ENCODE results near the gene LAMA3. TPM values are rescaled to one million over a fixed set of nuclear protein-coding genes. Genes with fewer than 3 reads are reported as not detected.

LAMA3 gene
- total RNA-seq, 1 donor from 2014 or later = 0.47 TPM

DNA sequence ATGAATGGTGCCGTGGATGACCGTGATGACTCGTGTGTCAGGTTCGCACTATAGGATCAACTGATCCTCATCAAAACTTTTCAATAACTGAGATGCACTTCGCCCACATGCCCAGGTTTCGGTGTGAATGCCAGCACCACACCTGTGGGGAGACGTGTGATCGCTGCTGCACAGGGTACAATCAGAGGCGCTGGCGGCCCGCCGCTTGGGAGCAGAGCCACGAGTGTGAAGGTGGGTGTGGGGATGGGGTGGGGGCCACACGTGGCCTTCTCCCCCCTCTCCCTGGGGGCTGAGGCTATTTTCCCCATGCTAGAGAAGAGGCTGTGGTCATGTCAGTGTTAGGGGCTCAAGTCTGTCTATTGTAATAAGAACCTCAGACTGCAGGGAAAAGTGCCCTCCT is 69.0 kb downstream of the LAMA3 start:
- H3K27ac ChIP-seq = no peak overlapping the region
- H3K36me3 ChIP-seq = no peaks in the 10 kb centered on the region
- no peak overlapping the region for H2AFZ ChIP-seq (replicated peaks)
- Mint-ChIP-seq H3K9me3 (no peaks in the 10 kb centered on the region), H3K4me1 (peaks cover 5% of the 10 kb centered on the region), H3K27me3 (ENCODE audit: insufficient read depth, low read depth) (peaks cover 3% of the 10 kb centered on the region), H3K36me3 (no peaks in the 10 kb centered on the region), H3K4me3 (no peak overlapping the region), H3K27ac (no peak overlapping the region)
- no peaks in the 10 kb centered on the region for H3K79me2 ChIP-seq (ENCODE audit: low read depth)
- TF ChIP-seq EZH2 (IDR thresholded peaks at IDR 0.05) = no peak
- H3K9me3 ChIP-seq (ENCODE audit: low read depth) = no peaks in the 10 kb centered on the region
- H3F3A ChIP-seq (ENCODE audit: low read depth) = no peaks in the 10 kb centered on the region
- no peak for DNase-seq (ENCODE audit: low spot score)
- no peaks in the 10 kb centered on the region for H4K20me1 ChIP-seq (ENCODE audit: low read depth)
- no peaks in the 10 kb centered on the region for H3K27me3 ChIP-seq
- no peak overlapping the region for H3K4me2 ChIP-seq
- no peak overlapping the region for H3K9ac ChIP-seq
- no peak overlapping the region for H3K4me3 ChIP-seq
- H3K4me1 ChIP-seq = peaks cover 4% of the 10 kb centered on the region

DNA sequence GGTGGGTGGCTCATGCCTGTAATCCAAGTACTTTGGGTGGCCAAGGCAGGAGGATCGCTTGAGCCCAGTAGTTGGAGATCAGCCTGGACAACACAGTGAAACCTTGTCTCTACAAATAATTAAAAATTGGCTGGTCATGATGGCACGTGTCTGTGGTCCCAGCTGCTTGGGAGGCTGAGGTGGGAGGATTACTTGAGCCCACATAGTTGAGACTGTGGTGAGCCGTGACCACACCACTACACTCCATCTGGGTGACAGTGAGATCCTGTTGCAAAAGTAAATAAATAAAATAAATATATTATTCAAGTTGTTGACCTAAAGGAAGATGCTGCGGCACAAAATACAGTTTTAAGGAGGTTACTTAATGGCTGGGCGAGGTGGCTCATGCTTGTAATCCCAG is 72.7 kb downstream of the LAMA3 start:
- Histone ChIP-seq H3K27ac (no peak overlapping the region), H3F3A (ENCODE audit: low read depth) (no peaks in the 10 kb centered on the region), H3K4me1 (no peaks in the 10 kb centered on the region), H3K9ac (no peak overlapping the region), H3K36me3 (no peaks in the 10 kb centered on the region), H3K79me2 (ENCODE audit: low read depth) (no peaks in the 10 kb centered on the region), H3K9me3 (ENCODE audit: low read depth) (no peaks in the 10 kb centered on the region), H4K20me1 (ENCODE audit: low read depth) (no peaks in the 10 kb centered on the region), H3K4me2 (no peak overlapping the region), H3K27me3 (no peaks in the 10 kb centered on the region), H2AFZ (replicated peaks) (no peak overlapping the region), H3K4me3 (no peak overlapping the region)
- no peak overlapping the region for H3K4me3 Mint-ChIP-seq
- no peaks in the 10 kb centered on the region for H3K27me3 Mint-ChIP-seq (ENCODE audit: insufficient read depth, low read depth)
- no peak for DNase-seq (ENCODE audit: low spot score)
- no peaks in the 10 kb centered on the region for H3K9me3 Mint-ChIP-seq
- no peaks in the 10 kb centered on the region for H3K36me3 Mint-ChIP-seq
- TF ChIP-seq, protein P1, sequence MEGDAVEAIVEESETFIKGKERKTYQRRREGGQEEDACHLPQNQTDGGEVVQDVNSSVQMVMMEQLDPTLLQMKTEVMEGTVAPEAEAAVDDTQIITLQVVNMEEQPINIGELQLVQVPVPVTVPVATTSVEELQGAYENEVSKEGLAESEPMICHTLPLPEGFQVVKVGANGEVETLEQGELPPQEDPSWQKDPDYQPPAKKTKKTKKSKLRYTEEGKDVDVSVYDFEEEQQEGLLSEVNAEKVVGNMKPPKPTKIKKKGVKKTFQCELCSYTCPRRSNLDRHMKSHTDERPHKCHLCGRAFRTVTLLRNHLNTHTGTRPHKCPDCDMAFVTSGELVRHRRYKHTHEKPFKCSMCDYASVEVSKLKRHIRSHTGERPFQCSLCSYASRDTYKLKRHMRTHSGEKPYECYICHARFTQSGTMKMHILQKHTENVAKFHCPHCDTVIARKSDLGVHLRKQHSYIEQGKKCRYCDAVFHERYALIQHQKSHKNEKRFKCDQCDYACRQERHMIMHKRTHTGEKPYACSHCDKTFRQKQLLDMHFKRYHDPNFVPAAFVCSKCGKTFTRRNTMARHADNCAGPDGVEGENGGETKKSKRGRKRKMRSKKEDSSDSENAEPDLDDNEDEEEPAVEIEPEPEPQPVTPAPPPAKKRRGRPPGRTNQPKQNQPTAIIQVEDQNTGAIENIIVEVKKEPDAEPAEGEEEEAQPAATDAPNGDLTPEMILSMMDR (IDR thresholded peaks at IDR 0.05) = no peak
- TF ChIP-seq EZH2 (IDR thresholded peaks at IDR 0.05) (no peak), EZH2phosphoT487 (IDR thresholded peaks at IDR 0.05) (no peak)
- H3K4me1 Mint-ChIP-seq = peaks cover 5% of the 10 kb centered on the region
- H3K27ac Mint-ChIP-seq = no peak overlapping the region

DNA sequence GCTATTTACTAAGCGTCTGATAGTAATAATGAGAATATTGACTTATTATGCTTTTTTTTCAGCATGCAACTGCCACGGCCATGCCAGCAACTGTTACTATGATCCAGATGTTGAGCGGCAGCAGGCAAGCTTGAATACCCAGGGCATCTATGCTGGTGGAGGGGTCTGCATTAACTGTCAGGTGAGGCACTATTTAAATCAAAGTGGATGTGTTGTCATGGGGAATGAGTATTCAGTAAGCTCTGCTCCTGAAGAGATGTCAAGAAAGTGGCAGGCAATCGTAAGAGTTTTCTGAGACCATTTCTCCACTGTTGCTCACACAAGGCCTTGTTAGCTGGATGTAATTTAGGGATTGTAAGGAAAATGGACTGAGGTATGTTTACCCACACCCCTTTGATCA is 74.1 kb downstream of the LAMA3 start:
- H3K36me3 ChIP-seq = no peaks in the 10 kb centered on the region
- no peaks in the 10 kb centered on the region for H3K79me2 ChIP-seq (ENCODE audit: low read depth)
- H3F3A ChIP-seq (ENCODE audit: low read depth) = no peaks in the 10 kb centered on the region
- H3K9me3 Mint-ChIP-seq = peaks cover 4% of the 10 kb centered on the region
- no peaks in the 10 kb centered on the region for H3K36me3 Mint-ChIP-seq
- H3K4me1 Mint-ChIP-seq = no peaks in the 10 kb centered on the region
- no peak for TF ChIP-seq EZH2phosphoT487 (IDR thresholded peaks at IDR 0.05)
- no peak for TF ChIP-seq EZH2 (IDR thresholded peaks at IDR 0.05)
- TF ChIP-seq, protein P1 (IDR thresholded peaks at IDR 0.05) = no peak
- H3K9ac ChIP-seq = no peak overlapping the region
- H3K27ac ChIP-seq = no peak overlapping the region
- H2AFZ ChIP-seq (replicated peaks) = no peak overlapping the region
- H3K27ac Mint-ChIP-seq = no peak overlapping the region
- H3K4me2 ChIP-seq = no peak overlapping the region
- no peak for DNase-seq (ENCODE audit: low spot score)
- H3K4me3 Mint-ChIP-seq = no peak overlapping the region
- no peaks in the 10 kb centered on the region for H3K27me3 ChIP-seq
- H3K27me3 Mint-ChIP-seq (ENCODE audit: insufficient read depth, low read depth) = no peaks in the 10 kb centered on the region
- no peaks in the 10 kb centered on the region for H4K20me1 ChIP-seq (ENCODE audit: low read depth)
- H3K9me3 ChIP-seq (ENCODE audit: low read depth) = no peaks in the 10 kb centered on the region
- no peaks in the 10 kb centered on the region for H3K4me1 ChIP-seq
- H3K4me3 ChIP-seq = no peak overlapping the region

DNA sequence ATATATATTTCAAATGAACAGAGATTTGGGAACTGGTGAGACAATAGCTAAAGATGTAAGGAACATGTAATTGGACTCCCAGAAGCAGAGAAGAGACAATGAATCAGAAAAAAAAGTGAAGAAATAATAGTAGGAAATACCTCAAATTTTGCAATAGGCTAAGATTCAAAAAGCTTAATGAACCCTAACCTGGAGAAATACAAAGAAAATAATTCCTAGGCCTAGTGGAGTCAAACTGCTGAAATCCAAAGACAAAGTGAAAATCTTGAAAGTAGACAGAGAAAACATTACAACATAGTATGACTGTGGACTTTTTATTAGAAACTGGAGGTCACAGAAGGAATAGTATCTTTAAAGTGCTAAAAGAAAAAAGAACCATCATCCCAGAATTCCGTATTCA is 76.7 kb downstream of the LAMA3 start:
- Mint-ChIP-seq H3K4me1 (no peaks in the 10 kb centered on the region), H3K27ac (no peak overlapping the region), H3K36me3 (no peaks in the 10 kb centered on the region), H3K9me3 (peaks cover 10% of the 10 kb centered on the region), H3K4me3 (no peak overlapping the region), H3K27me3 (ENCODE audit: insufficient read depth, low read depth) (no peaks in the 10 kb centered on the region)
- Histone ChIP-seq H3K9ac (no peak overlapping the region), H3F3A (ENCODE audit: low read depth) (no peaks in the 10 kb centered on the region), H3K27ac (no peak overlapping the region), H4K20me1 (ENCODE audit: low read depth) (no peaks in the 10 kb centered on the region), H3K79me2 (ENCODE audit: low read depth) (no peaks in the 10 kb centered on the region), H3K4me1 (no peaks in the 10 kb centered on the region), H3K27me3 (no peaks in the 10 kb centered on the region), H3K4me3 (no peak overlapping the region), H2AFZ (replicated peaks) (no peak overlapping the region), H3K36me3 (no peaks in the 10 kb centered on the region), H3K4me2 (no peak overlapping the region), H3K9me3 (ENCODE audit: low read depth) (no peaks in the 10 kb centered on the region)
- TF ChIP-seq, protein P1 (IDR thresholded peaks at IDR 0.05) = no peak
- TF ChIP-seq EZH2phosphoT487 (IDR thresholded peaks at IDR 0.05) = no peak
- no peak for TF ChIP-seq EZH2 (IDR thresholded peaks at IDR 0.05)
- DNase-seq (ENCODE audit: low spot score) = no peak

All from neural progenitor cell (in vitro differentiated cells).